Endometrium (tissue), 2 donors: ENCODE measurements around the gene PTPRE.

Experiments
- FAIRE-seq: peaks from 2 replicates; lab custom pipeline; 2012; peaks lifted over from hg19 to GRCh38; lab: Jason Lieb, UNC
- donor health status: control.
- donor health status: control.

The PTPRE gene

DNA sequence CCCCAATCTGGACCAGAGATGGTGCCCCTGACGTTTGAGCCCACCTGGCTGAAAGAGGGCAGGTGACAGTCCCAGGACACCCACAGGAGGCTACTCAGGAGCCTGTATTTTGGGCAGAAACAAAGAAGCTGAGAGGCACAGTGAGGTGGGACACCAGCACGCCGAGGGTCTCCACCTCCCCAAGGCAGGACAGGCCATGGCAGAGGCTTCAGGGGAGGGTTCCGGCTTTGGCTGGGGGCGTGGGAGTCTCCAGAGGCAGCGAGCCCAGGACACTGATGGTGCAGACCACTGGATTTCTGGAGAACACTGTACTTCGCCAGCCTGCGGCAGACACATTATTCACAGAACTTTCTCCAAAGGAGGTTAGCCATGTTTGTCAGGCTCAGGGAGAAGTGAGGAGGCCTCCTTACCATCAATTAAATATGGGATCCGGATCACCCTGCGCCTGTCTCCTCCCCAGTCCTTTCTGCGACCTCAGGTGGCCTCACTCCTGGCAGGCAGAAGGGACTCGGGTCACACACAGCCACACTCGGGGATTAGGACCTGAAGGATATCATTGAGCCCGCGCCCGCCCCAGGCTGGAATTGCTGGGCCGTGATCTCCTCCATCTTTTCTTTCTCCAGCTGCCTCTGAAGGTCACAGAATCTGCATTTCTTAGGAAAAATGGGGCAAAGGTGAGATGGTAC is 121.1 kb downstream of the PTPRE start:
- no peak for FAIRE-seq

DNA sequence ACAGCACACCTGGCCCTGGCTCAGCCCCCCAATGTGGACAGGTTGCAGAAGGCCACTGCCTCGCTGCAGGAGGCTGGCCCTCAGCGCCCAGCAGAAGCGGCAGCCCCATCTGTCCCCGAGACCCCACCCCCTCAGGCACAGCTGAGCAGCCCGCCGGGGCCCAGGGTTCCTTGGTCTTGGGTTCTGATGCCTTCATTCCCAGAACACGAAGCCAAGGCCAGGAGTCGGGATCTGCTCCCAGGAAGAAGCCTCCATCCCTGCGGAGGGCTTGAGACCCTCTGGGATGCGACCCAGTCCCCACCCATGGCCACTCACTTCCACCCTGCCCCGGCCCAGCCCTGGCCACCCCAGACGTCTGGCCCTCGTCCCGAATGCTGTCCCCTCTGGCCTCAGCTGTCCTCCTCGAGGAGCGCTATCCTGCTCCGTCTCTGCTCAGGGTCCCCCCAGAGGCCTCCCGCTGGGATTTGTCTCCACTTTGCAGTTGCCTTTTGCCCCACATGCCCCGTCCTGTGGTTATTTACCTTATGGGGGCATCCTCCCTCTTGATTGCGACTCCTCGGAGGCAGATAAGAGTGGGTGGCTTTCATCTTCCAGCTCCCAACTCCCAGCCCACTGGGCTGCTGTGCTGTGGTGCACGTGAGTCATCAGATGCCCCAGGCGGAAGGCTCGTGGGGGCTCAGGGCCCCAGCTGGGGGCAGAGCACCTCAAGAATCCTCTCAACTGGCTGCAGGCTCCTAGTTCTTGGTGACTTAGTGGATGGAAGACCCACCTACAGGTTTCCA is 121.8 kb downstream of the PTPRE start:
- FAIRE-seq = no peak

DNA sequence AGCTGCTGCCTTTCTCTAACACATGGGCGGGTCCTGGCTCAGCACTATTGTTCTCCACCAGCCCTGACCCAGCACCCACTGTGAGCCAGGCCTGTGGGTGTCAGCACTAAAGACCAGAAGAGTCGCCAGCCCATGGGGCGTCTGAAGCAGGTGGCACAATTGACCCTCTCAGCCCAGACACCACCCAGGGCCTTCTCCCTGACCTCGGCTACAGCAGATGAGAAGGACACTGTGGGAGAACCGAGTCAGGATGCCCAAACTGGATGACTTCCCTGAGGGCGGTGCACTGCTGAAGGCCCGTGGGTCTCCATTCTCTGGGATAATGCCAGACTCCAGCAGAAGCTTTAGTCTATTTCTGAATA is 122.4 kb downstream of the PTPRE start:
- no peak for FAIRE-seq

- FAIRE-seq = no peak
These were observed 122.9 kb downstream of the PTPRE start for GRCh38 chr10:128029731-128030369.

DNA sequence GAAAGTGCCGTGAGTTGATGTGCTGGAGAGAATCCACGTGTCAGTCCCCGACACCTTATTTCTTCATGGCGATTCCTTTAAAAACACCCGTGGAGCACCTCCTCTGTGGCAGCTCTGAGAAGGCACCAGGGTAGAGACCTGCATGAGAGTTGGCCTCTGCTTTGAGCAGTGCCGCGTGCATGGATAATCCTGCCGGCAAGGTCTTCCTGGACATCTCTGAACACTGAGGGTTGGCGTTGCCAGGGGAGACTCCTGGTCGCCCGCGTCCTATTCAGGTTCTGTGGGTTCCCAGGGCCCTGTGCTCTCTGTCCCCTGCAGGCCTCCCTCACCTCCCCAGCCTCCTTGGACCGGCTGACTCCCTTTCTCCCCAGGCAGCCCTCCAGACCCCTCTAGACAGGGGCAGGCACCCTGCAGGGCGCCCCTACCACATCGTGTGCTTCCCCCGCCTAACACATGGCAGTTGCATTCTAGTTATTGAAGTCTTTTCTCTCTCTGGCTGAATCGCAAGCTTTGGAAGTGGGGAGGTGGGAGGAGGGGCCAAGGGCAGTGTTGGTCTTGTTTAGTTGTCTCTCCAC is 123.7 kb downstream of the PTPRE start:
- no peak for FAIRE-seq

GRCh38 chr10:128031216-128031615 is 124.3 kb downstream of the PTPRE start:
- FAIRE-seq = no peak

DNA sequence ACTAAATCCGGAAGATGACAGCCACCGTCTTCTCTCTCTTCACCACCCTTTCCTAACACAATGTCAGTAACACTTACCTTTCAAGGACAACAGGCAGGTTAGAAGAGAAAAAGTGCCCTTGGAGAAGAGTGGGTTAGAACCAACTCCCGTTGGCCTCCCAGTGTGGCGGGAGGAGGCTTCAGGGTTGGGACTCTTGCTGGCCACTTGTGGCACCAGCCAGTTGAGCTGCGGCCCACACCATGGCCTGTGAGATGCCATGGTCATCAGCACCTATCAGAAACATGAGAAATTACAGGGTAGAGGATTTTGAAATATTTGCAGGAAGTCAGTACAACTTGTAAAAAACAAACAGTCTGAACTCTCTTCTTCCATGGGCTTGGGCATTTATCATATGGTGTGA is 125.6 kb downstream of the PTPRE start:
- FAIRE-seq = no peak

- no peak for FAIRE-seq
These were observed 128.7 kb downstream of the PTPRE start for GRCh38 chr10:128035557-128035973.

- no peak for FAIRE-seq
These were observed 129.2 kb downstream of the PTPRE start for GRCh38 chr10:128036011-128036615.

DNA sequence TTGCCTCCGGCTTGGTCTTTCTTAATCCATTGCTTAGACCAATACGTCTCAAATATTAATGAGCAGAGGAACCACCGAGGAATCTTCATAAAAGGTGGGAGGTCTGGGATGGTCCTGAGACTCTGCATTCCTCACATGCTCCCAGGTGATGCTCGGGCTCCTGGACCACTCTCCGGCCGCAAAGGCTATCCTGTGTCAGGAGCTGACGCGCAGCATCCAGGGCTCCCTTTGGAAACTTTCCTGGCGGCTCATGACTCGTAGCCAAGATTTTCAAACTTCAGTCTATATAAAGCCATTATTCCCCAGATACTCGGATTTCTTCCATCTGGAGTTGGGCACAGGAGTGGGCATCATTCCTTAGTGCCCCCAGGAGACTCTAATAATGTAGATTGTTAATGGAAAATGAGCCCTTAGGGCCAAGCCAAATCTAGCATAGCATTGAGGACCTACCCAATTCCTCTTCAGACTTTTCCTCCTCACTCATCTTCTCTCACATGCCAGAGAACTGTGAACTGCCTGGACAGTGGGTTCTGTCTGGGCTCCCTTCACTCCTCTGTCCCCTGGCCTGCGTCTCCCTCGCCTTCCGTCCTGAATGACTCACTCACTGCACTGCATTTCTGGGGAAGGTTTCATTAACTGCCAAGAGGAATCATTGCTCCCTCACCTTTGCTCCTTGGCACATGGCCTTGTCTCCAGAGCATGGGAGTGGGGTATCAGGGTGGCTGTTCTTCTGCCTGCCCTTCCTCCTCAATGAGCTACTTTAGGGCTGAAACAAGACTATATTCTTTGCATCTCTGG is 130.0 kb downstream of the PTPRE start:
- FAIRE-seq = no peak

DNA sequence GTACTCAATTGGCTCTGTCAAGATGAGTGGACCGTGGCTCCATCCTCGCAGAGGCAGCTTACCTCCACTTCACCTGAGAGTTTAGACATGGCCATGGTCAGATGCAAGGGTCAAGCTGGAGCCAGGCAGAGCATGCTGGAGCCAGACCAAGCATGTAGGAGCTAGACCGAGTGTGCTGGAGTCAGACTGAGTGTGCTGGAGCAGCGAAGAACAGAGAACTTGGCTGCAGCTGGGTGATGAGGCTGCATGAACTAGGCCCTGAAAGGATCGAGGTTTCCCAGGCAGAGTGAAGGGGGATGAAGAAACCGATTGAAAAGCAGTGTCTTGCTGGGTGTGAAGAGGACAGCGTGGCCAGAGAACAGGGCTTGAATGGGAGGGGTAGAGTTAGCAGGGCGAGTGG is 133.2 kb downstream of the PTPRE start:
- FAIRE-seq = no peak

DNA sequence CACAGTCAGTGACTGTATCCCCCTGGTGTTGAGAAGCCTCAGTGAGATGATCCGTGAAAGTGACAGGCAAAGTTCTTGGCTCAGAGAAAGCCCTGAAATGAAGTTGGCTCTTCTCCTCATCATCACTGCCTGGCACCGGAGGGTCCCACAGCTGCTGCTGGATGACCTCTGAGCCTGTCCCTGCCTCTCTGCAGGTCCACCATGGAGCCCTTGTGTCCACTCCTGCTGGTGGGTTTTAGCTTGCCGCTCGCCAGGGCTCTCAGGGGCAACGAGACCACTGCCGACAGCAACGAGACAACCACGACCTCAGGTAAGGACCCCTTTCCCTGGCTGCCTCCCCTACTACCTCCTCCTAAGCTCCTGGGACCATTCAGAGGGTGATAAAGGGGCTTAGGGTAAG is 133.8 kb downstream of the PTPRE start:
- no peak for FAIRE-seq

GRCh38 chr10:128042131-128042610 is 135.3 kb downstream of the PTPRE start:
- no peak for FAIRE-seq

DNA sequence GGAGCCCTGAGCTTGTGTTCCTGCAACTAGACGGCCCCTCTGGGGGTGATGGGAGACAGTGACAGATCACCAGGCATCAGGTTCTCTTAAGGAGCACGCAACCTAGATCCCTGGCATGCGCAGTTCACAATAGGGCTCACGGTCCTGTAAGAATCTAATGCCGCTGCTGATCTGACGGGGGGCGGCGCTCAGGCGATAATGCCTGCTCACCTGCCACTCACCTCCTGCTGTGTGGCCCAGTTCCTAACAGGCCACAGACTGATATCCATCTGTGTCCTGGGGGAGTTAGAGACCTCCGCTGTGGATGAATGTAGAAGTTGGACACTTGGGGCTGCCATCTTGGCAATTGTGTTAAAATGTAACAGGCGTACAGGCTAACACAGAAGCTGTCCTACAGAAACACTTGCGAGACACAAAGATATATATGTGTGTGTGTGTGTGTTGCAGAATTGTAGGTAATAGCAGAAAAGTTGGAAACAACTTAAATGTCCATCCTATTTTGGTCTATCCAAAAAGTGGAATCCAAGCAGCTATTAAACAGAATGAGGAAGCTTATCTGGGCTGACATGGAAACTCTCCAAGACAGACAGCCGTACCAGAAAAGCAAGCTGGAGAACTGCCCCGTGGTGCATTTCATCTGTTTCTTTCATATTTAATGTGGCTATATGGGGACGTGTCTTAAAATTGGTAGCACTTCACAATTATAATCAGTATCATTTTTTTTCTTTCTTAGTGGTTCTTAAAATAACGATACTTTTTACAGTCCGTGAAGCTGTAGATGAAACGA is 136.5 kb downstream of the PTPRE start:
- FAIRE-seq = no peak

DNA sequence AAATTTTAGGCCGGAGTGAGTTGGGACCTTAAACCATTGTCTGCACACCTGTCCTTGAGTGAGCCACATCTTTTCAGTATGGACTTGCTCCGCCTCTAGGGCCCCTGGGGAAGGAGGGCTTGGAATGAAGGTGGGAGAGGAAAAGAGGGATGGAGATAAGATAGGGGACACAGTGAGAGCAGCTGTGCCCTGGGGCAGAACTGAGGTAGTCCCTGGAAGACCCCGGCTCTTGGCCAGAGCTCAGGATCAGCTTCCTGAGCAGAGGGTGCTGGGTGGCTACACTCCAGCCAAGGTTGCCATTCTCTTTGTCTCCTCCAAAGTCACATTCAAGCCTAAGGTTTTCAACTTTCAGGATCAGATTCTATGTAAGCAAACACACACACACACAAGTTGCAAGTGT is 137.3 kb downstream of the PTPRE start:
- FAIRE-seq = no peak

GRCh38 chr10:128044961-128045832 is 138.3 kb downstream of the PTPRE start:
- no peak for FAIRE-seq

GRCh38 chr10:128045833-128046120 is 138.9 kb downstream of the PTPRE start:
- no peak for FAIRE-seq

DNA sequence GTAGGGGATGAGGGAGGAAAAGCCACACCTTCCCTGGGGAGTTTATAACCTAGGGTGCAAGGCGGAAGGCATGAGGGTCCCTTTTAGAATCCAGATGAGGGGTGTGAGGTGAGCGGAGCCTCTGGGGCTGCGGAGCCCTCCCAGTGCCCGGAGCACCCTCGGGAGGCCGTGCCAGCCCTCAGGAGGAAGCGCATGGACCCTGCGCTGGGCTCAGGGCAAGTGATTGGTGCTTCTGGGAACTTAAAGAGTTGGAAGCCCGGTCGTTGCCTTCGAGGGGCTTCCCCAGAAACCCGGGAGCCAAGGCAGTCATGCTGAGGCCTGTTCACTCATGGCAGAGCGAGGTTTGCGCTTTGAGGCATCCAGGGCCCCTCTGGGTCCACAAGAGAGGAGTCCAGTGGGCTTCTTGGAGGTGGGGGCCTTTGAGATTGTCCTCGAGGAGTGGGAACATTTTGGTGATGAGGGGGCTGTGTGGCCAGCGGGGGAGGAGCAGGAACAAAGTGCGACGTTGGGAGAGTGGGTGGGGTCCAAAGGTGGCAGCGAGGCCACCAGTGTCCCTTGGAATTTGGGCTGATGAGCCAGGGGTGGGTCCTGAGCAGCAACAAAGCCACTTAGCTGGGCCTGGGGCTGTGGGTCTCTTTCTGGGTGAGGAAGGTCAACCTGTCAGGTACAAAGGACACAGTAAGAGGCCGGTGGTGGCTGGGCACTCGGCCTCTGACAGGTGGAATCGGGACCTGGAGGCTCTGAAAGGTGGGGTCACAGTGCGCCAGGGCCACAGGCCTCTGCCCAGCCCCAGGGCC is 139.5 kb downstream of the PTPRE start:
- FAIRE-seq = no peak

DNA sequence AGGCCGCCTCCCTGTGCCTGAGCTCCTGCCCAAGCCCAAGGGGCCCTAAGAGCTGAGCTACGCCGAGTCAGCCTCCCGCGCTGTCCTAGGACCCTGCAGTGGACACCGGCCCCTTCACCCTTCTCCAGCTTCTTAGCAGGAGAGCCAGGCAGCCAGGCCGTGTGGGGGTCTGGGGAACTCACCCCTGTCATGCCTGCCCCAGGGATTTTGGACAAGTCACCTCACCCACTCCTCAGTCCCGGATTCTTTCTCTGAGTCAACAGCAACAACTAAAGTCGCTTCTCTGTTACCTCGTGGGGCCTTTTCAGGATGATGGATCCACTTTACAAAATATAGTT is 140.0 kb downstream of the PTPRE start:
- no peak for FAIRE-seq
